M059J (cell line): Measurements from ENCODE around the gene OPN1MW2. TPM values are rescaled to one million over a fixed set of nuclear protein-coding genes. Genes with fewer than 3 reads are reported as not detected.
"Not testable (repeated sequence)": the region's sequence is repeated elsewhere in the genome, so short reads cannot be mapped to it uniquely, and the experiment has no call there.

Experiments used
- DNase-seq: peaks from one replicate; pipeline ENCODE4 v3.0.0-alpha.2; 2012; ENCODE audit warnings: low read depth
- total RNA-seq: library from RNA; depleted of rRNA; stranded (reverse); fragments of >200 nt; shearing (Covaris generic); gene quantifications from 2 replicates; pipeline ENCODE4 v1.2.3, GENCODE V29; 2014; rRNA removed

The OPN1MW2 gene
- total RNA-seq, 1 experiment from 2014 or later = not detected

GRCh38 chrX:154269245-154269644 is 49.7 kb downstream of the OPN1MW2 start:
- DNase-seq = not testable (repeated sequence)

Other genes with a start within 250 kb of the OPN1MW2 start
- 33.9 and 72.3 TPM in 2 replicates for gene HCFC1, start 247.9 kb upstream of the OPN1MW2 start, total RNA-seq
- gene TMEM187, start 247.0 kb upstream of the OPN1MW2 start, total RNA-seq = 8.1 and 10.3 TPM in 2 replicates
- 89.3 and 152 TPM in 2 replicates for gene IRAK1, start 199.9 kb upstream of the OPN1MW2 start, total RNA-seq
- 53.9 and 61.4 TPM in 2 replicates for gene MECP2, start 122.0 kb upstream of the OPN1MW2 start, total RNA-seq
- gene OPN1LW, start 75.5 kb upstream of the OPN1MW2 start, total RNA-seq = not detected in 2 replicates
- not detected in 2 replicates for gene OPN1MW, start 37.2 kb upstream of the OPN1MW2 start, total RNA-seq
- gene OPN1MW3, start 37.8 kb downstream of the OPN1MW2 start, total RNA-seq = not detected in 2 replicates
- not detected in 2 replicates for gene TEX28, start 75.4 kb downstream of the OPN1MW2 start, total RNA-seq
- 0.22 TPM in 1 of 2 replicates, not detected in the other for gene TKTL1, start 76.0 kb downstream of the OPN1MW2 start, total RNA-seq
- gene FLNA, start 154.9 kb downstream of the OPN1MW2 start, total RNA-seq = 1,078 and 2,383 TPM in 2 replicates
- 101 and 105 TPM in 2 replicates for gene EMD, start 159.5 kb downstream of the OPN1MW2 start, total RNA-seq
- 3,989 and 5,487 TPM in 2 replicates for gene RPL10, start 178.6 kb downstream of the OPN1MW2 start, total RNA-seq
- gene DNASE1L1, start 189.5 kb downstream of the OPN1MW2 start, total RNA-seq = 49.1 and 65.3 TPM in 2 replicates
- 24.9 and 32.1 TPM in 2 replicates for gene TAFAZZIN, start 191.8 kb downstream of the OPN1MW2 start, total RNA-seq
- 123 and 144 TPM in 2 replicates for gene ATP6AP1, start 208.9 kb downstream of the OPN1MW2 start, total RNA-seq
- gene GDI1, start 217.4 kb downstream of the OPN1MW2 start, total RNA-seq = 210 and 222 TPM in 2 replicates
- gene FAM50A, start 224.4 kb downstream of the OPN1MW2 start, total RNA-seq = 99.6 and 139 TPM in 2 replicates
- 4.3 and 8.9 TPM in 2 replicates for gene PLXNA3, start 238.5 kb downstream of the OPN1MW2 start, total RNA-seq